ENCODE results near the gene PLCB1. TPM values are rescaled to one million over a fixed set of nuclear protein-coding genes. Genes with fewer than 3 reads are reported as not detected.

The PLCB1 gene
- total RNA-seq, 4 donors from 2014 or later: 7.2 to 28.1 (median 9.6) TPM

DNA sequence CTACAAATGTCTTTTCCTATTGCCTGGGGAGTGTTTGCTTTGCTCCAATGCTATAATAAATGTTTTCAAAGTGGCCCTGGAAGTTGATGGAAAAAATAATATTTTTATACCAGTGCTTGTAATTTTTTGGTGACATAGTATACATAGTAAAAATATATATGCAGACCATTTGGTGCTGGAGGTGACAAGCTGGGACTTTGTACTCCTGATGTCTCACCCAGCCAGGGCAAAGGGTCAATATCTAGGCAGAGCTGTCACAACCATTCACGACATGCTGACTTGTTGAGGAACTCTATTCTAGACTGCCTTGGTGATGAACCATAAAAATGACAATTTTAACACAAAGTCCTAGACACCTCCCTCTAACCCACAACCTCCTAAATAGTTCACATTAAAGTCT, 203.0 kb downstream of the PLCB1 start:
- no peaks in the 10 kb centered on the region for H3K4me1 ChIP-seq
- DNase-seq: peak in 1 of 3 donors; percentile 61
- no peak for TF ChIP-seq POLR2A (IDR thresholded peaks at IDR 0.05)
- TF ChIP-seq, protein P1, sequence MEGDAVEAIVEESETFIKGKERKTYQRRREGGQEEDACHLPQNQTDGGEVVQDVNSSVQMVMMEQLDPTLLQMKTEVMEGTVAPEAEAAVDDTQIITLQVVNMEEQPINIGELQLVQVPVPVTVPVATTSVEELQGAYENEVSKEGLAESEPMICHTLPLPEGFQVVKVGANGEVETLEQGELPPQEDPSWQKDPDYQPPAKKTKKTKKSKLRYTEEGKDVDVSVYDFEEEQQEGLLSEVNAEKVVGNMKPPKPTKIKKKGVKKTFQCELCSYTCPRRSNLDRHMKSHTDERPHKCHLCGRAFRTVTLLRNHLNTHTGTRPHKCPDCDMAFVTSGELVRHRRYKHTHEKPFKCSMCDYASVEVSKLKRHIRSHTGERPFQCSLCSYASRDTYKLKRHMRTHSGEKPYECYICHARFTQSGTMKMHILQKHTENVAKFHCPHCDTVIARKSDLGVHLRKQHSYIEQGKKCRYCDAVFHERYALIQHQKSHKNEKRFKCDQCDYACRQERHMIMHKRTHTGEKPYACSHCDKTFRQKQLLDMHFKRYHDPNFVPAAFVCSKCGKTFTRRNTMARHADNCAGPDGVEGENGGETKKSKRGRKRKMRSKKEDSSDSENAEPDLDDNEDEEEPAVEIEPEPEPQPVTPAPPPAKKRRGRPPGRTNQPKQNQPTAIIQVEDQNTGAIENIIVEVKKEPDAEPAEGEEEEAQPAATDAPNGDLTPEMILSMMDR (IDR thresholded peaks at IDR 0.05): no peak

DNA sequence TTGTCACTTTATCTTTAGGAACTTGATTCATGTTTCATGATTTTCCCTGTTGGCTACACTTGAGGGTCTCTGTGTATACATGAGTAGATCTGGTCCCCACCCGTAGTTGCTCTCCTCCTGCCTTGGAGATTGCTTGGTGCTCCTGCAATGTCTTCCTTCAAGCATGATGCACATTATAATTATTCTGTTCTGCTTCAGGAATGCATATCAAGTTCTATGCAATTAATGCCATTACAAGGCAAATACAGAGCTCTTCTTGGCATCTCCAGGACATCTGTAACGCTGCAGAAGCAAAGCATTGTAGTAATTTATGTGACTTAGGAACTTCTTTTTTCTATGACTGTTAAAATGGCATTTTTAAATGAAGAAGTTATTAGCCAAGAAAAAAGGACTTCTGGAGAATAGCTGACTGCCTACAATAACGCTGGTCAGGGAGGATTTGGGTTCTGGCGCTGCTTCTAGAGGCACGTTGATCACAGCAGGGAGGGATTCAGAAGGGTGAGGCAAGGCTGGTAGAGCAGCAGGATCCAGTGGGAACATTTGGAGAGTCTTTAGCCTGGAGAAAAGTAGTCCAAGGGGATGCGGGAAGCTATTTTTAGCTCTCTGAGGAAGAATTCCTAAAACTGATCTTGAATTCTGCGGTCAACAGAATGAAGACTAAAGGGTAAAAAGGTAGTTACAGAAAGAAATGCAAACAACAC, 203.6 kb downstream of the PLCB1 start:
- H3K4me3 ChIP-seq: no peak overlapping the region
- no peaks in the 10 kb centered on the region for H3K9me3 ChIP-seq
- no peak overlapping the region for H3K27ac ChIP-seq
- no peaks in the 10 kb centered on the region for H3K4me1 ChIP-seq
- TF ChIP-seq, protein P1 (IDR thresholded peaks at IDR 0.05): no peak
- TF ChIP-seq POLR2A (IDR thresholded peaks at IDR 0.05): no peak
- H3K27me3 ChIP-seq: no peaks in the 10 kb centered on the region
- no peak for DNase-seq
- H3K36me3 ChIP-seq: no peaks in the 10 kb centered on the region

More for the DNA sequence above, 203.0 kb downstream of the PLCB1 start:
- Histone ChIP-seq H3K27me3 (no peaks in the 10 kb centered on the region), H3K4me3 (no peak overlapping the region), H3K9me3 (no peaks in the 10 kb centered on the region), H3K36me3 (no peaks in the 10 kb centered on the region), H3K27ac (no peak overlapping the region)

DNA sequence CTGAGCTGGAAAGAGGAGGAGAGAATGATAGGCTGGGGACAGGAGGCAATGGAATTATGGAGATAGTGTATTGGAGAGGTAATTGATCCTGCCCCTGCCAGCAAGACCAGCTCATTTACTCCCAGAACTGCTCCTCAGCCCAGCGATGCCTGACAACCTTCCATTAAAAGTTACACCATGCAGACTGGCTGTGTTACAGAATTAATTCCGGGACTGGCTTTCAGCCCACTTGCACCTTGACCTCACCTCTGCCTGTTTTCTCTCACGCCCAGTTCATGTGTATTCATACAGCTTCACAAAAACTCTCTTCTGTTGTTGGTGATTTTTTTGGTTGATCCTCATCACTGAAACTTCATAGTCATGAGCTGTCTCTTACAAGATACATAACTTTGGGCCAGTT, 207.3 kb downstream of the PLCB1 start:
- H3K4me1 ChIP-seq: no peaks in the 10 kb centered on the region
- H3K36me3 ChIP-seq: no peaks in the 10 kb centered on the region
- no peak for DNase-seq
- H3K27ac ChIP-seq: no peak overlapping the region
- no peak overlapping the region for H3K4me3 ChIP-seq
- no peaks in the 10 kb centered on the region for H3K9me3 ChIP-seq
- no peak for TF ChIP-seq POLR2A (IDR thresholded peaks at IDR 0.05)
- TF ChIP-seq, protein P1 (IDR thresholded peaks at IDR 0.05): no peak
- no peaks in the 10 kb centered on the region for H3K27me3 ChIP-seq

DNA sequence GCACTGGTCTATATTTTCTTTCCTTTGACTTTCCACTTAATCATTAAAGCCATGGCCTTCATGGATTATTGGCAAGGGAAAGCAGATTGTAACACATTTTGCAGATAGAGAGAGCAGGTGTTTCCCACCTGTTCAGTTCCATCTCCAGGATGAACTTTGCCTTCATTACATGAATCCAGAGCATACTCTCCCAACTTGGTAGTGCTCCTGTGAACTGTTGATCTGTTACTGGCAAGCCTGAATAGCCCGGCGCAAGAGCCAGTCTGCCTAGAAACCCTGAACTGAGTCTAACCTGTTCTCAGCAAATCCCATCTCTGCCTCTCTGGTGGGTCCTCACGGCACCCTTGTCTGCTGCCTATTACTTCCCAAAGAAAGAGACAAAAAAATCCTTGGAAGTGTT, 210.3 kb downstream of the PLCB1 start:
- H3K27me3 ChIP-seq: no peaks in the 10 kb centered on the region
- H3K36me3 ChIP-seq: no peaks in the 10 kb centered on the region
- H3K4me1 ChIP-seq: no peaks in the 10 kb centered on the region
- no peak overlapping the region for H3K4me3 ChIP-seq
- H3K27ac ChIP-seq: no peak overlapping the region
- DNase-seq: no peak
- TF ChIP-seq, protein P1 (IDR thresholded peaks at IDR 0.05): no peak
- no peak for TF ChIP-seq POLR2A (IDR thresholded peaks at IDR 0.05)
- H3K9me3 ChIP-seq: no peaks in the 10 kb centered on the region

DNA sequence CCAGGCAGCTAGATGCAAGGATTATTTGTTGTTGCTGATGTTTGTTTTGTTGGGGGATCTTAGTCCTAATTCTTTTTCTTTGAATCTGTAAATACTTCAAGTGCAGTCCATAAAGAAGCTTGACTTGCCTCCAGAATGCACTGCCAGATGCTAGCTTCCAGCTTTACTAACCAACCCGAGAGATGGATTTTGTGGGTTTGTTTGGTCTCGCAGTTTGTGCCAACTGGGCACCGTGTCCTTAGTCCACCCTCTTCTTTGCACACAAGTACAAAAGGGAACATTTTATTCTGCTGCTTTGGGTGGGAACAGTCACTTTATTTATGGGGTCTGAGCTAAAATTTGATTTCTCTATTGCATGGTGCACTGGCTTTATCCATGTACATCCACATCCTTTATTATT, 212.0 kb downstream of the PLCB1 start:
- H3K4me3 ChIP-seq: no peak overlapping the region
- no peaks in the 10 kb centered on the region for H3K4me1 ChIP-seq
- no peaks in the 10 kb centered on the region for H3K36me3 ChIP-seq
- H3K27me3 ChIP-seq: no peaks in the 10 kb centered on the region
- no peaks in the 10 kb centered on the region for H3K9me3 ChIP-seq
- no peak for DNase-seq
- no peak overlapping the region for H3K27ac ChIP-seq
- no peak for TF ChIP-seq POLR2A (IDR thresholded peaks at IDR 0.05)
- TF ChIP-seq, protein P1 (IDR thresholded peaks at IDR 0.05): no peak

Measured in Peyer's patch (tissue), 4 donors.